ENCODE measurements around the gene ARFGEF3.

ARFGEF3 gene

DNA sequence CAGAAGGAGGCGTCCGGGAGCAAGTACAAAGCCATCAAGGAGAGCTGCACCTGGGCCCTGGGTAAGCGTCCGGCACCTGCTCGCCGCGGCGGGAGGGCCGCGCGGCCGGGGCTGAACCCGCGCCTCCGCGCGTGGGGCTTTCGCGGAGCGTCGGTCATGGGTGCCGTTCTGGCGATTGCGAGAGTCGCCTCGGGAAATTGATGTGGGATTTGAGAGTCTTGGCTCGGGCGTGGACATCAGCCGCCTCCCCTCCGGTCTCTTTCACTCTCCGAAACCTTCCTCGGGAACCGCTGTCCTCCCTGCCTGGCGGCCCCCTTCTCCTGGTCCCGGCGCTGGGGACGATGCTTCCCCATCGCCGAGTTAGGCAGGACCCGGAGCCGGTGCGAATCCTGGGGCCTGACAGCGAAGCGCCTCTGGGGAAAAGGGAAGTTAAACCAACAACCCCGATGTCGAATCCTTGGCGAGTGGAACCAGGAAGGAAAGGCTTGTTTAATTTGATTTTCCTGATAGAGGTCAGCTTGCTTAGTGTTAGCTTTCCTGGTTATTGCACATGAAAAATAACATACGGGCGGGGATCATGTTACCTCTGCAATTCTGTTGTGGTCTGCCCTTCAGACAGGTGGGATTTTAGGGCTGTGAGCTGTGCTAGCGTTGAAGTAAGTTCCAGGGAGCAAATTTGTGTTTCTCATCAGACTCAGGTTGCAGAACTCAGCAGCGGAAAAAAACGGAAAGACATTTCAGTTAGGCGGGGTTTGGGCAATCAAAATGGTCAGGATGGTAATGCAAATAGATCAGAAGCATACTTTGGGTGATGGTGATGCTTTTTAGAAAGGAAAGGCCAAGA lies 594 bp downstream of the ARFGEF3 start:
- no peak for DNase-seq (ENCODE audit: low read depth in 3 of 3)

DNA sequence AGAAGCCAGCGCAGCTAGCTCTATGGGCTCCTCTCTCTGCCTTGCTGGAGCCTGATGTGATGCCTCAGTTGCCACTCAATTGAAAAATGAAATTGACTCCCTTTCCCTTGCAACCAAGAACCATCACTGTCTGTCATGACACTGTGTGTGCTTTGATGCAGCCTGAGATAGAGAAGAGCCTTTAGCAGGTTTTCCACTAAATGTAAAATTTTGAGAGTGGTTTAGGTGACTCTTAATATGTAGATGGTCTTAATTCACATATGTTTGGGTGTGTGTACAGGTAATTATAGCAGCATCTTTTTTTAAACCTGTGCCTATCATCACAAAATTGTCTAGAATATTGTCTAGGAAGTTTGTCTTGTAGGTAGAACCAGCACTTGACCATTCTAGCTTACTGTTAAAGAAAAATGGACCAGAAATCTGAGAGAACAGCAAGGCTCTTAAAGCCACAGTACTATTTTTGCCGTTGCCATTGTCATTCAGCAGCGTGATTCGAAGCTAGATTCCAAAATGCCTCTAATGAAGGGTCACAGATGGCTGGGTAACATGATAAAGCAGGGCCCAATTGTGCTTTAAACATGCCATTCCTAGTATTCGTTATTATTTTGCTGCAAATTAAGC lies 1.3 kb downstream of the ARFGEF3 start:
- DNase-seq (ENCODE audit: low read depth in 3 of 3), result no peak

DNA sequence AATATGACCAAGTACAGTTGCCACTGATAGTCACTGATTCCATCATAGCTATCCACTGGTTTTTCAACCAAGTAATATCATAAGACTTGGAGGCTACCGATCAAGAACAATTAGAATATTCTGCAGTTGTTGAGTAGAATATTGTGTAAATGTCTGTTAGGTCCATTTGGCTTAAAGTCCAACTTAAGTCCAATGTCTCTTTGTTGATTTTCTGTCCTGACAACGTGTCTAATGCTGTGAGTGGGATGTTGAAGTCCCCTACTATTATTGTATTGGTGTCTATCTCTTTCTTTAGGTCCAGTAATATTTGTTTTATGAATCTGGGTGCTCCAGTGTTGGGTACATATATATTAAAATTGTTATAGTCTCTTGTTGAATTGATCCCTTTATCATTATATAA lies 13.9 kb downstream of the ARFGEF3 start:
- DNase-seq (ENCODE audit: low read depth in 3 of 3), result no peak

DNA sequence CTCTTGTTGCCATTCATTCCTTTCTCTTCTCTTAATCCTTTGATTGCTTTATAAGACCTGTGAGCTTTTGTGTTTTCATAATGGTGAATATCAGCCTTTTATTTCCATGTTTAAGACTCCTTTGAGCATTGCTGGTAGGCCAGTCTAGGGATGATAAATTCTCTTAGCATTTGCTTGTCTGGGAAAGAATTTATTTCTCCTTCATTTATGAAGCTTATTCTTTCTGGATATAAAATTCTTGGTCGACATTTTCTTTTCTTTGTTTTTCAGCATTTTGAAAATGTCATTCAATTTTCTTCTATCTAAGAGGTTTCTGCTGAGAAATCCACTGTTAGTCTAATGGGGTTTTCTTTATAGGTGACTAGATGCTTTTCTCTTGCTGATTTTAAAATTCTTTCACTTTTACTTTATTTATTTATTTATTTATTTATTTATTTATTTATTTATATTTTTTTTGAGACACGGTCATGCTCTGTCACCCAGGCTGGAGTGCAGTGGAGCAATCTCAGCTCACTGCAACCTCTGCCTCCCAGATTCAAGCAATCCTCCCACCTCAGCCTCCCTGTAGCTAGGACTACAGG lies 15.0 kb downstream of the ARFGEF3 start:
- DNase-seq (ENCODE audit: low read depth in 3 of 3), result no peak

DNA sequence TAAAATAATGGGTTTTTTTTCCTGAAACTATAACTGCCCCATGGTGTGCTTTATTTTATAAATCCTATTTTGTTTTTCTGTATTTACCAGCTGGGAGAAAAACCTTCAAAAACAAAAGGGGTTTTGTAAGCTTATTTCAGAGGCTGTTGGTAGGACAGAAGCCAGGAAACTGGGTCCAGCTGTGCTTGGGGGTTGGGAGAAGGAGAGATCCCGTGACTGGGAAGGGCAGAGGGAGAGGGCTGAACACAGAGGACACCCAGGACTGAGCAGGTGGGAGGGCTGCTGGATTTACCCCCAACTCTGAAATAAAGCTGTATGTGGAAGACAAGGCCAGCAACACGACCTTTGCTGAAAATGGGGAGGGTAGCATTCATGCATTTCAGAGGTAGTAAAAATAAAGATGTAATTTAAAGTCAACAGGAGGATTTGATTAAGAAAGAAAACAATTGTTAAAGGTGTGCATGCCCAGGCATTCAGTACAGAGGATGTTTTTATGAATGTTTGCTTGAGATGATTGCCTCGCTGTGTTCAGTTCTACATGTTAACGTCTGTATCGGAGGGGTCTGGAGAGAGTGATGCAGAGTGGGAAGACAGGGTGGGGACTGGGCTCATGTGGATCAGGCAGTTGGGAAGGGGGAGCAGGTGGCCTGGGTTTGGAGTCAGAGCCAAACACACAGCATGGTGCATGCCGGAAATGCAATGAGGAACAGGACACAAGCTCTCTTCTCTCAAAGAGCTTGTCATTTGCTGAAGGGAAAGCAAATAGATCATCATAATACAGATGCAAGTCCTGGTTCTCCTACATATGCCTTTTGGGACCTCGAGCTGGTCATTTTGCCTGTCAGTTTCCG lies 21.4 kb downstream of the ARFGEF3 start:
- DNase-seq (ENCODE audit: low read depth in 3 of 3), result no peak

DNA sequence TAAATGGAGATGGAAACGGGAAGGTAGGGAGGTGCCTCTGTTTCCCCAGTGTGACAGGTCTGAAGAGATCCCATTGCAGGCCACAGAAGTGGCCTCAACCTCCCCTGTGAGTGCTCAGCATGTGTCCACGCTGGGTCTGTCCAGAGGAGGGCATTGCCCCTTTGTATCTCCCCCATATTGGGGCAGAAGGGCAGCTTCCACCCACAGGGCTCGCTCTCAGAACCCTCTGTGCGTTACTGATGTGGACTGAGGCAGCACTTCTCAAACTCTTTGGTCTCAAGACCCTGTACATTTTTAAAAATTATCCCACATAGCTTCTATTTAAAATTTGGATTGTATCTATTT lies 22.0 kb downstream of the ARFGEF3 start:
- no peak for DNase-seq (ENCODE audit: low read depth in 3 of 3)

DNA sequence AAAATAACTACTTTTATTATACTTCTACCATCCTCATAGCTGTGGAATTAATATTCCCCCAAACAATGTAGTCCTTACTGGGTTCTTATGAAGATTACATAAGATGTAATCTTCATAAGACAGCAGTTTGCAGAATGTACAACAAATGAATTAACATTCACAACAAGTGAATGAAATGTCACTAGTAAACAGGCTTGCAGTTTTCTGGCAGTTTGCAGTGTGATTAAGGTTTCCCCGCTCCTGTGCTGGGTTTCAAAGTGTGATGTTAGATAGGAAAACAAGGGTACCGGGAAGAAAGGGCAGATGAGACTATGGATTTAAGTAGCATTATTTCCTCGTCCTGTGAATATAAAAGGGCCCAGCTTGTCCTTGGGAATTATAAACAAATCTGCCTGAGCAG lies 22.5 kb downstream of the ARFGEF3 start:
- no peak for DNase-seq (ENCODE audit: low read depth in 3 of 3)

DNA sequence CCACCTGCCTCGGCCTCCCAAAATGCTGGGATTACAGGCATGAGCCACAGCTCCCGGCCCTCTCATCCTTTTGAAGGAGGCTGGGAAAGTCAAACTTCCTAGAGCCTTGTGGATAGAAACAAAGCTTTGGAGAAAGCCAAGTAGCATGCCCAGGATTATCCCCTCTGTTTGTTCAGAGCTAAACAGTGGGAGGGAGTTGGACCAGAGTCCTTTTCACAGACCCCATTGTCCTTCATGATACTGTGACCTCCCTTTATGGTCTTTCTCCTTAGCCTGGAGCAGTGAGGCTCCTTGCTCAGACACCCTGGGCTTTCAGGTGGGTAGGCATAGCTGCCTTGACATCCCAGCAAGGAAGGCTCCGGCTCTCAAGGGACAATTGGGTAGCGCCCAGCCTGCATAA lies 25.4 kb downstream of the ARFGEF3 start:
- DNase-seq (ENCODE audit: low read depth in 3 of 3), result no peak

DNA sequence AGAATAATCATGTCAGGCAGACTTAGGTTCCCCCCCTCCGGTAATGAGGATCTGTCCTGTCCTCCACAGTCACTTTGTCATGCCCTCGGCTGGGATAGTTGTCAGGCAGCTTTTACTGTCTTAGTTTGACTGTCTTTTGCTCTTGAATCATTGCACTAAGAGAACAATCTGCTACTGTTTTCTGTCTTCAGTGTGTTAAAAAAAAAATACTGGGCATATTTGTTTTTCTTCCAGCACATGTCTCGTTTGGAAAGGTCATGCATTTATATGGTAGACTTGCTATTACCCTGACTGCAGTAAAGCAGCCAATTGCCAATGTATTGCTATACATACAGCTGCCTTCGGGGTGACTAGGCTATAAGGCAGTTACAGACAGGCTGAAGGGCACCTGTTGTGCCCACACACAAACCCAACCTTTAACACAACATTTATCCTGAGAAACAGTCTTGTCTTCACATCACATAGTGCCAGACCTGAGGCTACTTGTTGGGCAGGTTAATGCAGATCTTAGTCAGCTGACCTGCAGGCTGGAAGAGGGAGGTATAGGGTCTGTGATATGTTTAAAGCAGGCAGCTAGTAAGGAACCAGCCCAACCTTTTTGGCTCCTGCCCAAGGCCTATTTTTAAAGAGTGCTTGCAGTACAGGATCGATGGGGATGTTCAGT lies 26.7 kb downstream of the ARFGEF3 start:
- DNase-seq (ENCODE audit: low read depth in 3 of 3), result no peak

DNA sequence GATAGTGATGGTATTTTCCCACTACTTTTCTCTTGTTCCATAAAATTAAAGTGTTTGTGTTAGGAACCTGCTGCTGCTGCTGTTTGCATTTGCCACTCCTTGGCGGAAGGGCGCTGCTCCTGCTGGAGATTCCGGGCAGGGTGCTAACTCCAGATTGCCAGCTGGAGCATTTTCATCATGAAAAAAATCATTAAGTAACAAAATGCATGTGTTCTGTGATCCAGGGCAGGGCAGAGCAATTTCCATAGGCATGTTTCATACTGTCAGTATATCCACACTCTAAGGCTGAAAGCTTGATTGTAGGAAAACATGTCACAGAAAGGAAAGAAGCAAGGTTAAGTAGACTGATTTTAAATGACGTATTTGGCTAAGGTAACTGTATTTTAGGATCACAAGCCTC lies 32.5 kb downstream of the ARFGEF3 start:
- DNase-seq (ENCODE audit: low read depth in 3 of 3), result no peak

DNA sequence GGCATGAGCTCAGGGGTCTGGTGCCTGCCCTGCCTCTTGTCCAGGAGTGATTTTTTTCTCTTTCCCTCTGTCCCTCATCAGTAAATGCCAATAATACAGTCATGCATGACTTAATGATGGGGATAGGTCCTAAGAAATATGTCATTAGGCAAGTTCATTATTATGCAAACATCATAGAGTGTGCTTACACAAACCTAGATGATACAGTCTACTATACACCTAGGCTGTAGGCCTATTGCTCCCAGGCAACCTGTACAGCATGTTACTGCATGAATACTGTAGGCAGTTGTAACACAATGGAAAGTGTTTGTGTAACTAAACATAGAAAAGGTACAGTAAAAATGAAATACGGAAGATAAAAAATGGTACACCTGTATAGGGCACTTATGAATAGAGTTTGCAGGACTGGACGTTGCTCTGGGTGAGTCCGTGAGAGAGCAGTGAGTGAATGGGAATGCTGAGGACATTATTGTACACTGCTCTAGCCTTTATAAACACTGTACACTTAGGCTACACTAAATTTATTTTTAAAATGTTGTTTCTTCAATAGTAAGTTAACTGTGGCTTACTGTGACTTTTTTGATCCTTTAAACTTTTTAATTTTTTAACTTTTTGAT lies 34.5 kb downstream of the ARFGEF3 start:
- no peak for DNase-seq (ENCODE audit: low read depth in 3 of 3)

DNA sequence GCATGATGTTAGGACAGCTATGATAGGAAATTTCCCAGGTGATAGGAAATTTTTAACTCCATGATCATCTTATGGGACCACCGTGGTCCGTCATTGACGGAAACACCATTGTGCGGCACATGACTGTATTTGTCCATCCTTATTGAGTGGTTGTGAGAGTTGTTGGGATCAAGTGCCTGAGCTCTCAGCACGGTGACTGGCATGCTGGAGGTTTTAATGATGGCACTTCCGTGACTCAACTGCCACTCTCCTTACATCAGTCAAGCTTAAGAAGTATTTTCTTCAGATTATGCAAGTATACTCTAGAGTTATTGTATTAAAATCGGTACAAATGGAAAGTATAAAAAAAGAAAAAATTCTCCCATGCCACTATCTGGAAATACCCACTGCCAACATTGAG lies 35.8 kb downstream of the ARFGEF3 start:
- no peak for DNase-seq (ENCODE audit: low read depth in 3 of 3)

DNA sequence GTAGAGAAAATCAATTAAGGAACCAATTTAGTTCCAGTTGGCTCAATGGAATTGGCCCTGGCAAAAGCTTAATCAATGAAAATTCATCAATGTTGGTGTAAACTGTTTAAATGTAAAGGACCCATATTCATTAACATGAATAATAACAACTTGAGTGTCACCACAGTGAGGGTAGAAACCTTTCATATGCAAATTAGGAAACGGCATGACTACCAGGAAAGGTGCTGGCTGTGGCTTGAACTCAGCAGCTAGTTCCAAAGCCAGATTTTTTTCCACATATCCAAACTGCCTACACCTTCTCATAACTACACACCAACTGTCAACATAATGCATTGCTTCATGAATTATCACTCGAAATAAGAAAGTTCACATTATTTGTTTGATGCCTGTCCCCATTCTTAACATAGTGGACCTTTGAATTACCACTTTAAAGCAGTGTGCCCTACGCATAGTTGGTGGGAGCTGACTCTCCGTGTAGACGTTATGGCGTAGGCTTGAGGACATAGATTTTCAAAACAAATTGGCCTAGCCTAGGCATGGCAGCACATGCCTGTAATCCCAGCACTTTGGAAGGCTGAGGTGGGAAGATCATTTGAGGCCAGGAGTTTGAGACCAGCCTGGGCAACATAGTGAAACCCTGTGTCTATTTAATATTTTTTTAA lies 36.8 kb downstream of the ARFGEF3 start:
- no peak for DNase-seq (ENCODE audit: low read depth in 3 of 3)

DNA sequence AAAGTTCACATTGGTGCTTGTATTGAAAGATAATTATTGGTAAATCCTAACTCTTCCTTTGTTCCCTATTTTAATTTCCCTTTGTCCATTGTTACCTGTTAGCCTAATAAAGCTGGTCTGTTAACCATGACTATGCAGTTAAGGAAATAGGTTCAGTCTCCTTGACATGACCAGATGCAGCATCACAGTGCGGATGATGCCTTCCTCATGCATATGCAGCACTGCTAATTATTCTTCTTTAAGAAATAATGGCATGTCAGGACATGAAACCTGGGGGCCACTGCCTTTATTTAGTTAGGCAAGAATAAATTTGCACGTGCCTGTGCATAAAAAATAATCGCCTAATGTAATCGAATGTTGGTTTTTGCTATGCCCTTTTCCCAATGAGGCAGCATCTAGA lies 40.1 kb downstream of the ARFGEF3 start:
- no peak for DNase-seq (ENCODE audit: low read depth in 3 of 3)

DNA sequence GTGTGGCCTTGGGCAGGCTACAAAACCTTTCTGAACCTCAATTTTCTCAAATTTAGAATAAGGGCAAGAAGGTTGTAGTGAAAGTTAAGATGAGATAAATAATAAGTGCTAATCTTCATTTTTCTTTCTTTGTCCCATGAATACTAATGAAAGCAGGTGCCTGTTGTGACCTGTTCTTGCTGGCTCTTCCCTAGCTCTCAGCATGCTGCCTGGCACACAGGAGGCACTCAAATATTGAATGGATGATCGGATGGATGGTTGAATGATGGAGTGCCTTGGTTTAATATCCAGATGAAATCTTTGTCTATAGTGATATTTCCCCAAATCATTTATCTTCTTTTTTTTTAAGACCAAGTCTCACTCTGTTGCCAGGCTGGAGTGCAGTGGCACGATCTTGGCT lies 41.6 kb downstream of the ARFGEF3 start:
- DNase-seq (ENCODE audit: low read depth in 3 of 3), result no peak

DNA sequence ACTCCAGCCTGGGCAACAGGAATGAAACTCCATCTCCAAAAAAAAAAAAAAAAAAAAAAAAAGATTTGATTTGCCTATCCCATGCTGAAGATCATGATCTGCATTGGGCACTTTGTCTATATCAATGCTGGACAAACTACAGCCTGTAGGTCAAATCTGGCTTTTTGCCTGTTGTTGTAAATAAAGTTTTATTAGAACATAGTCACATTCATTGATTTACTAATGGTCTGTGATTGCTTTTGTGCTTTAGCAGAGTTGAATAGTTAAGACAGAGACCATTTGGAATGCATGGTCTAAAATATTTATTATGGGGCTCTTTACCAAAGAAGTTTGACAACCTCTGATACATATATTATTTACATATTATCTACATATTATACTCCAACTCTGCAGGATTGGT lies 42.6 kb downstream of the ARFGEF3 start:
- no peak for DNase-seq (ENCODE audit: low read depth in 3 of 3)

DNA sequence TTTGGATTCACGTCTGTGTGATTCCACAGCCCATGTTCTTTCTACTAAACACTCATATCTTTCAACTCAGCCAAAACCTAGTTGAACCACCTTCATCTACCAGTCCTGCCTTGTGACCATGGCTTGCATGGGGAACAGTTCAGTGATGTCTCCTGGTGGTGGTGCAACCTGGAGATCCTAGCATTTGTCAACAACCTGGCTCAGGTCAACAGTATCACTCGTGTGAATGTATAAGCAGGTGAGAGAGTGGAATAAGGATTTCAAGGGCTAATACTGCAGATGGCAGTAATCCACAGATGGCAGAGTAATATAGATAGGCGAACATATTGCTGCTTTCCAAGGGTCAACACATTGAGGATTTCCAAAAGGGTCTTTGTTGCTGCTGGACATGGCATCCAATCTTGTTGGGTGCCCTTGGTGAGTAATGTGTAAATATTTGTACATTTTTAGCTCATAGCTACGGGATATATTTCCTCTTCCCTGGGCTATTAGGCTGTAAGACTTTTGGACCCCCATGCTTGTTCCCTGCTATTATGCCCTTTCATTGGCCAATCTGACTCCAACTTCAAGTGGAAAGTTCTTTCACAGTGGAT lies 43.1 kb downstream of the ARFGEF3 start:
- no peak for DNase-seq (ENCODE audit: low read depth in 3 of 3)

DNA sequence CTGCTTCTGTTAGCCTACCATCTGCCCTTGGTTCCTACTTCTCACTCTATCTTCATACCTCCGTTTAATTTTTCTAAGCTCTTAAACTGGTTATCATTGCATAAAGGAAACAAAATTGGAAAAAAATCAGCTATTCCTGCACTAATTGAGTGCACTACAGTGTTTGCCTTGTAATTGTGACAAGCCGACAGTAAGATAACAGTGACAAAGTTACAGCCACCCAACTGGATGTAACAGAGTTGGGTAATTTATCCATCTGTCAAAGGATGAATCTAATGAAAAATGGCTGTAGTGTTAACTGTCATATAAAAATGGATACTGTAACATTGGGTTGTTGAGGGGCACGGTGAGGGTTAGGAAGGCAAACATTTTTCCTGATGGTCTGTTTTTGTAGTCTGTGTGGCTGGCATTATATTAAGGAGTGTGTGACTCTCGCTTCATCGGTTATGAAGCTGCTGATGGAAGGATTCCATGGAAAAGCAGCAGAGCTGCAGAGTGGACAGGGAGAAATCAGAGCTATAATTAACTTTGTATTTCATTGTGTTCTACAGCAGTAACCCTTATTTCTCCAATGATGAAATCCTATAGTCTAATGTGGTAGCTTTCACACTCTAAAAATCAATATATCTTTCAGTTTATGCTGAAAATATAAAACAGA lies 43.8 kb downstream of the ARFGEF3 start:
- no peak for DNase-seq (ENCODE audit: low read depth in 3 of 3)

DNA sequence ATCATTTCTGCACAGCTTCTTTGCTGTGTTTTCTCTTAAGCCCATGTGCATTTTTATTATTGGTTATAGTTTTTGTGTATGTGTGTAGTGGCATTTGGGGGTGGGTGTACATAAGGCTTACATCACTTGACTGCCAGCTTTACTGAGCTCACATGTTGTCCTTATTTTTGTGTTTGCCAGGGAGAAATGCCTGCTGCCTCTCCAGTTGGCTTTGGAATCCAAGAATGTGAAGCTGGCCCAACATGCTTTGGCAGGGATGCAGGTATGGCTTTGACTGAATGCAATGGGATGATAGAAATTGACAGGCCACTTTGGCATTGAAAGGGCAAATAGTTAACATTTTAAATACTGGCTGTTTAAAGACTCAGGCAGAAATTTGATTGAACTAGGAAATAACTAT lies 45.1 kb downstream of the ARFGEF3 start:
- DNase-seq (ENCODE audit: low read depth in 3 of 3), result no peak

DNA sequence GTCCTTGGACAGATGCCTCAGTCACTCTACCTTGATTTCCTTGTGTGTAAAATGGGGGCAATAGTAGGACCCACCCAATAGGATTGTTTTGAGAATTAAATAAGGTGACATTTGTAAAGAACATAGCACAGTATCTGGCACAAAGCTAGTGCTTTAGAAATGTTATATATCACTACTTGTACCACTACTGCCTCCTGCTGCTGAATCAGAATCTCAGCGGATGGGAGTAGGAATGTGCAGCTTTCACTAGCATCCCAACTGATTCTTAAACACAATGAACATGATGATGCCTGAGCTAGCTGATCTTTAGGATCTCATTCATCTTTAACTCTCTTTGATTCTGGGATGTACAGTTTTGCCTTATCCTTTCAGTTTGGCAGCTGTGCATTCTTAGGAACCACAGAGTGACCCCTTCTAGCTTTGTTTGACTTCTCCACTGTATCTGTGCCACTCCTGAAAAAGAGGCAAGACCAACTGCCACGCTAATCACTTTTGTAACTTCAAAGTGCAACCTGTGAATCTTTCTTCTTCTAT lies 49.4 kb downstream of the ARFGEF3 start:
- no peak for DNase-seq (ENCODE audit: low read depth in 3 of 3)

All from stimulated activated CD4-positive, alpha-beta T cell treated with anti-CD3 and anti-CD28 coated beads, TNF-alpha, amount 100 ng/mL, for 4 hours (primary cell).